ENCODE results near the gene EID3.

EID3 gene

DNA sequence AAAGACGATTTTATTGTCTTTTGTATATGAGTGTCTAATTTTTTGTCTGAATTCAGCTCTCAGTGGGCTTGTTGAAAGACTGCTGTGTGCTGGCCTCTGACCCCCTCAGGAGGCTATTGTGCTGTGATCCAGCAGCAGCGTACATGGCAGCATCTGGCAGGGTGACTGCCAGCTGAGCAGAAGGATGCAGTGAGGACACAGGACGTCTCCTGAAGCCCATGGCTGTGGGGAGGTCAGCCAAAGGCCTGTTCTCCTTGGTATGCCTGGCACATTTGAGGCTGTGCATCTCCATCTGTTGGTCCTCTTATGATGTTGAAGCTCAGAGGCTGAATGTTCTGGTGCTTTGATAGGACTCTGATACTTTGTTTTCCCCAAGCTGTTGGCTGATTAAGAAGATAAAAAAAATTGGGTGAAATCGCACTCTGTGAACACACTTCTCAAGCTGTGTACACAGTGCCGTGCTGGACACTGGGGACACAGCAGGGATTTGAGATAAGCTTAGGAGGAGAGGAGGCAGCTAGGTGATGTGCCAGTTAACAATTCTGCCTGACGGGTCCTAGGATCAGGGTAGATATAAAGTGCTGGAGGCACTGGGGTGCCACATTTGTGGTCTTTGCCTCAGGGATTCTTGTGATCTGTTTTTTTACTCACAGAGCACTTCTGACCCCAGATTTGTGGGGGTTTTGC is 37.5 kb downstream of the EID3 start:
- DNase-seq, result no peak

DNA sequence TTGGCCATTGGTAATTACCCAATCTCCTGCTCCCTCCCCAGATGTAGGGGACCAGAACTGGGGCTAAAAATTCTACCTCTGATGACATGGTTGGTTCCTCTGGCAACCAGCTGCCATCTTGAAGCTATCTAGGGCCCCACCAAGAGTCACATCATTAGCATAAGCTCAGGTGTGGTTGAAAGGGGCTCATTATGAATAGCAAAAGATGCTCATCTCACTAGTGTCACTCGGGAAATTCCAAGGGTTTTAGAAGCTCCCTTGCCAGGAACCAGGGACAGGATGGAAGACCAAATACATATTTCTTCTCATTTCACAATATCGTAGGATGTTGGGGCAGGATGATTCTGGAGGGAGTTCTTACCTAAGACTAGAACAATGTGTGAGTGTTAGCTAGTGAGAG is 38.6 kb downstream of the EID3 start:
- DNase-seq, result no peak

DNA sequence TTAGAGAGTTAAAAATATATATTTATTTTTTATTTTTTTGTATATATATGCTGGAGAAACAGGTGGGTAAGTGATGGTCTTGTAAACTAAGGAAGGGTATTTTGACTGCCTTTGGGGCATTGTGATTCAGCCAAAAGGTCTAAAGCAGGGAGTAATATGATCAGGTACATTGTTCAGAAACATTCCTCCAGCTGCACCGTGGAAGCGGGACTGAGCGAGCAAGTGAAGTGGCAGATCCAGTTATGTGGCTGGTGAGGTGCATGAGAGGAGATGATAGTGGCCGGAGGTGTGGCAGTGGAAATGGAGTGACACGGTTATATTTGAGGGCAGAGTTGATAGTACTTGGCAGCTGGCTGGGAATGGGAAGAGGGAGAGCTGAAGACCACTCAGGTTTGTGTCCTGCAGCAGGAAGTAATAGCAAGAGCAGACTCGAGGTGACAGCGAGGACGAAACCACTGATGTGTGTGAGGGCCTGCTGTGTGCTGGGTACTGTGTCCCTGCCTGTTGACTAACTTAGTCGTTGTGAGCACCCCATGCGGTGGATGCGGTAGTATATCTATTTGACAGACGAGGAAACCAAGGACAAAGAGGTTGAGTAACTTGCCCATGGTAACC is 39.2 kb downstream of the EID3 start:
- no peak for DNase-seq

DNA sequence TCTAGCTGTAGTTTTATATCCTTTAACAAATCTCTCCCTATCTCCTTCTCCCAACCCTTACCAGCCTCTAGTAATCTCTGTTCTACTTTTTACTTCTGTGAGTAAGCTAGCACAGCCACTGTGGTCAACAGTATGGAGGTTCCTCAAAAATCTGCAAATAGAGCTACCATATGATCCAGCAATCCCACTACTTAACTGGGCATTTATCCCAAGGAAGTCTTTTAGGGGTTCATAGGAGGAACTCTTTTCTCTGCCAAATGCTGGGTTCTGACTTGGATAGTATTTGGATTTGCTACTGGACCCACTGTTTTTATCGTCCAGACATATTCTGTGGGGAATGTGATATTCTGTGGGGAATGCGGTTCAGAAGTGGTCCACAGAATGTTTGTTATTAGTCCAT is 41.1 kb downstream of the EID3 start:
- no peak for DNase-seq

DNA sequence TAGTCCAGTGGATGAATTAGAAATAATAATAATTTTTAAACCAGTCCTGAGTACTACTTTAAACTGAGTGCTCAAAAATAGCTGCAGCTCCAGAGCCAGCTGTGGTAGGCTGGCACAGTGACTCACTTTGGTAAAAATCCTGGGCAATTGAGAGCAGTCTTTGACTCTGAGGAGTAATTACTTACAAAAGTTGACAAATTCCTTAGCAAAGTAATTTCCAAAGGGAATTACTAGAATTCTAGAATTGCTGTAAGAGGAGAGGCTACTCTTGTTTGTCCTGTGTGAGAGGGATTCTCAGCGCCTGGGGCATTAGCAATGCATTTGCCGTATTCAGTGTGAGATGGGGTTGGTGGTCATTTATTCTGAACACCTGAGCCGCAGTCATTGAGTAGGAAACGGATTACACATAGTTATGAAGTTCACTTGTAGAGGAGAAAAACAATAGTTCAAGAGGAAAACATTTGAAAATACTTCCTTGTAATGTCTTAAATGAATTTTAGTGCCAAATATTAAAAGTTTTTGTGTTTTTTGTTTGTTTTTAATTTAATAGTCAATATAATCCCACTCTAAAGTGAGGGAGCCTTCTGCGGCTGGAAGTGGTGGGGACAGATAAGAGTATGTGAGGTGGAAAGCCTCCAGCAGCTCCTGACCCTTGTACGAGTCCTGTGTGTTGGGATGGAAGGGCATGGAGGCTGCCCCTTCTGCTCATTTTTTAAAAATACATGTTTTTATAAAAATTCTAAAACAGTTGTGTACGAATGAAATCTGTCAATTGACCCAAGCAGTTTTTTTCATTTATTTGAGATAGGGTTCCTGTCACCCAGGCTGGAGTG is 41.9 kb downstream of the EID3 start:
- no peak for DNase-seq

DNA sequence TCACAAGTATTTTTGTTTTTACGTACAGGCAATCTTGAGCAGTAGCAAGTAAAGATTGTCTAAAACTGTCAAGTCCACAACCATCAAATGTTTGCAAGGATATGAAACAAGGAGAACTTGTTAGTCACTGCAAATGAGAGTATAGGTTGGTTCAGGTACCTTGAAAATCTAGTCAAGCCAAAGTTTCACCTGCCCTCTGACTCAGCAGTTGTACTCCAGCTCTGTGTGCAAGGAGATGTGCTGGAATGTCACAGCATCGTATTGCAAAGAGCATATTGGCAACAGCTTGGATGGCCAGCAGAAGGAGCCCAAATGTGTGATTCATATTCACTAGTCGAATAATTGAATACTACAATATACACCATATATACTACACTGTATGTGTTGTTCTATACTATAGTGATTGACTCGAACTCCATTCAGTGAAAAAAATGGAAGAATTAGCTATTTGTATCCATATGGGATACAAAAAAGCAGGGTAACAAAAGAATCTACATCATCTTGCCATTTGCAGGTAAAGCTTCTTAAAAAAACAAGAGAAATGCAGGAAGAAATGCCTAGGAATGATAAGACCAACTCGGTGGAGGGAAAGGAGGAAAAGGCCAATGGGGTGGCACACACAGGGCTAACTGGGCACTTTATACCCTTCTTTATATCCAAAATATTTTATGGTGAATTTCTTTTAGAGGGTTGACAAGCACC is 44.0 kb downstream of the EID3 start:
- no peak for DNase-seq

DNA sequence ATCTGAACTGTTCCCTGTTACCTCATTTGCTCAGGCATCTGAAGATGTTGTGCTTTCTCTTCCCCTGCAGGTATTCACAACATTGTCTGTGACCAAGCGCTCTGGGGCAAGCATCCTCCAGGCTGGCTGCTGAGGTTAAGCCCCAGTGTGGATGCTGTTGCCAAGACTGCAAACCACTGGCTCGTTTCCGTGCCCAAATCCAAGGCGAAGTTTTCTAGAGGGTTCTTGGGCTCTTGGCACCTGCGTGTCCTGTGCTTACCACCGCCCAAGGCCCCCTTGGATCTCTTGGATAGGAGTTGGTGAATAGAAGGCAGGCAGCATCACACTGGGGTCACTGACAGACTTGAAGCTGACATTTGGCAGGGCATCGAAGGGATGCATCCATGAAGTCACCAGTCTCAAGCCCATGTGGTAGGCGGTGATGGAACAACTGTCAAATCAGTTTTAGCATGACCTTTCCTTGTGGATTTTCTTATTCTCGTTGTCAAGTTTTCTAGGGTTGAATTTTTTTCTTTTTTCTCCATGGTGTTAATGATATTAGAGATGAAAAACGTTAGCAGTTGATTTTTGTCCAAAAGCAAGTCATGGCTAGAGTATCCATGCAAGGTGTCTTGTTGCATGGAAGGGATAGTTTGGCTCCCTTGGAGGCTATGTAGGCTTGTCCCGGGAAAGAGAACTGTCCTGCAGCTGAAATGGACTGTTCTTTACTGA is 44.9 kb downstream of the EID3 start:
- DNase-seq, result no peak

DNA sequence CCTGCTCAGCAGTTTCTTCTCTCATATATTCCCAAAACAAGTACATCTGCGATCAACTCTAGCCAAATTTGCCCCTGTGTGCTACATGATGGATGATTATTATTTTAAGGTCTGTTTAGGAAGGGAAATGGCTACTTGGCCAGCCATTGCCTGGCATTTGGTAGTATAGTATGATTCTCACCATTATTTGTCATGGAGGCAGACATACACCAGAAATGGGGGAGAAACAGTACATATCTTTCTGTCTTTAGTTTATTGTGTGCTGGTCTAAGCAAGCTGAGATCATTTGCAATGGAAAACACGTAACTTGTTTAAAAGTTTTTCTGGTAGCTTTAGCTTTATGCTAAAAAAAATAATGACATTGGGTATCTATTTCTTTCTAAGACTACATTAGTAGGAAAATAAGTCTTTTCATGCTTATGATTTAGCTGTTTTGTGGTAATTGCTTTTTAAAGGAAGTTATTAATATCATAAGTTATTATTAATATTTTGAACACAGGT is 45.5 kb downstream of the EID3 start:
- no peak for DNase-seq

DNA sequence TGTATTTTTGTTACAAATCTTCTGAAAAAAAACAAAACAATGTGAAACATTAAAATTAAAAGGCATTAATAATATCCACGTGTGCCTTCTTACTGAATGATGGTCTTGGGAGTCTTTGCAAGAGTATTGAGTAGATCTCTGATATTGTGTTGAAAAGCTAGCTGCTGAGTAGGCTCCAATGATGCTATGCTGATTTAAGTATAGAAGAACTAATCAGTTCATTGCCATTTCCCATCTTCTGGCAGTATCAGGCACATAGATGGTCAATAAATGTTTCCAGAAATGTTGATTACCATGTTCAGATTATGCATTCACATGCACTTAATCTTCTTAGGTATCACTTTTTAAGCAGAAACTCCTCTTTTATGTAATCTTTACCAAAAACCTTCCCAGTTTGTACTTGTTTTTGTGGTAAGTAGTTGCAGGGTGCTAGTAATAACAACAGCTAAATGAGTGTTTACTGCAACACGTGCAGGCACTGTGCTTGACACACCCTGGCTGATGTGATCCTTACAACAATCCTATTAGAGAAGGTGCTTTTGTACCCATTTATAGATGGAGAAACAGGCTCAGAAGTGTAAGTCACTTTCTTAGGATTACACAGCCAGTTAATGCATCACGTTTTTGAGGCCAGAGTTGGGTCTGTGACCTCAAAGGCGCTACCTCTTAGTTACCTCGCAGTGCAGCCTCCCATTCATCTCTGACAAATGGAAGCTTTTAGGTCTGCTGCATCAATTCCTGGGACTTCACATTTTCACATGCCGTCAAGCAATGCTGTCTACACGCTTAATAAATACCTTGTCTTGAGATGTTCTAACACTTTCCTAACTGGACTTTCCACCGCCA is 46.9 kb downstream of the EID3 start:
- no peak for DNase-seq

DNA sequence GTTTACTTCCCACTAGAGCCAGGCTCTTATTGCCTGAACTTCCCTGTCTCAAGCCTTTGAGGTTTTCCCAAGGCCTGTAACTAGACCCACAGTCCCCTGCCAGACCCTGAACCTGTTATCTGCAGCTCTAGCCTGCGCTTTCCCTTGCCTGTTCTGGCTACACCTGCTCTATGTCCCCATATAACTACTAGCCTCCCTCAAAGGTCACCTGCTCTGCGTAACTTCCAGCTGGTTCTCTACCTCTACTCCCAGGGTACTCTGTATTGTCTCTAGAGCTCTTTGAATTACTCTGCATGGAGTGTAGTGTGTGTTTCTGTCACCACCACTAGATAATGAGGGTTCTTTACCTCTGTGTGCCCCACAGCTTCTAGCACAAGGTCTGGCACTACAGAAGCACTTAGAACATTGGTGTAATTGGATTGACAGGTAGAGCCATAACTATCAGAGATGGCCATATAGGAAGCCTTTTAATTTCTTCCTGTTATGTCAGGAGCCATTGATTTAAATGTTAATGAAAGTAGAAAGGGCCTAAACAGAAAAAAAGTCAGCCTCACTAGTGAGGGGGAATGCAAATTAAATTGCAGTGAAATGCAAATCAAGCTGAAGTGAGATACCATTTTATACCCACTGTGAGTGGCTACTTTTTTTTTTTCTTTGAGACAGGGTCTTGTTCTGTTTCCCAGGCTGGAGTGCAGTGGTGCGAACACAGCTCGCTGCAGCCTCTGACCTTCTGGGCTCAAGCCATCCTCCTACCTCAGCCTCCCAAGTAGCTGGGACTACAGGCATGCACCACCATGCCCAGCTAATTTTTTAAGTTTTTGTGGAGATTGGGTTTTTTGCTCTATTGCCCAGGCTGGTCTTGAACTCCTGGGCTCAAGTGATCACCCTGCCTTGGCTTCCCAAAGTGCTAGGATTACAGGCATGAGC is 47.8 kb downstream of the EID3 start:
- no peak for DNase-seq

DNA sequence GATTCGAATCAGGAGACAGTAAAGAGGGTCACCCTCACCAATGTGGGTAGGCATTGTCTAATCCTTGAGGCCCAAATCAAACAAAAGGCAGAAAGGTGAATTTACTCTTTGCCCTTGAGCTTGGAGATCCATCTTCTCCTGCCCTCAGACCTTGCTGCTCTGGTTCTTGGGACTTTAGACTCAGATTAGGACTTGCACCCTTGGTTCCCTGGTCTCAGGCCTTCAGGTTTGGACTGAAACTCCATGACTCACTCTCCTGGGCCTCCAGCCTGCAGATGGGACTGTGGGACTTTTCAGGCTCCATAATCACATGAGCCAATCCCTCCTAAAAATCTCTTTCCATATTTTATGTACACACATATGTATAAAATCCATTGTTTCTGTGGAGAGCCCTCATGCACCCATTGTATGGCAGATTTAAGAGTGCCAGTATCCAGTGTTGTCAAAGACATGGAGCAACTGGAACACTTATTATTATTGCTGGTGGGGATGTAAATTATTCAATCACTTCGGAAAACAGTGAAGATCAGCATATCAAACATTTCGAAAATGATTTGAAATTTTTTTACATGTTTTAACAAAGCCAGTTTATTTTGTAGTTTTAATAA is 48.7 kb downstream of the EID3 start:
- DNase-seq, result no peak

DNA sequence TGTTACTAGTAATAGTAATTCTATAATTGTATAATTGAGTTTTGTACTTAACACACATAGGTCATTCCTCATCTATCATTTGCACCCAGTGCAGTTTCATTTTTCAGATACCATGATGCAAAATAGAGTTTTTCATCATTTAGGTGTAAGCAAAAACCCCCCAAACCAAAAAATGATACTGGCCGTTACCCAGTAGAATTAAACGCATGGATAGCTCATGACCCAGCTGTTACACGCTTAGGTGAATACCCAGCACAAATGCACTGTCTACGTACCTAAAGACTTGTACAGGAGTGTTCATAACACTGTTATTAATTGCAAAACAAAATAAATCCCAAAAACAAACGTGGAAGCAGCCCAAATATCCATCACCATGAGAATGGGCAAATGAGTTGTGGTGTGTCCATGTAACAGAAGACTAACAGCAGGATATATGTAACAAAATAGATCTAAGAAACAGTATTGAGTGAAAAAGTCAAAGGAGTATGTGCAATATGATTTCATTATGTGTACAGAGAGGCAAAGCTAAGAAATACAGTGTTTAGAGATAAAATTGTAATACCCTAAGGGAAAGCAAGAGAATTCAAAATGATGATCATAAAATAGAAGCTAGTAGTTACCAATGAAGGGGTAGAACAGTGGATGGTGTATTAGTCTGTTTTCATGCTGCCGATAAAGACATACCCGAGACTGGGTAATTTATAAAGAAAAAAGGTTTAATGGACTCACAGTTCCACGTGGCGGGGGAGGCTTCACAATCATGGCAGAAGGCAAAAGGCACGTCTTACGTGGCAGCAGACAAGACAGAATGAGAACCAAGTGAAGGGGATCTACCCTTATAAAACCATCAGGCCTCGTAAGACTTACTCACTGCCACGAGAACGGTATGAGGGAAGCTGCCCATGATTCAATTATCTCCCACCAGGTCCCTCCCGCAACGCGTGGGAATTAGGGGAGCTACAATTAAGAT is 49.8 kb downstream of the EID3 start:
- no peak for DNase-seq

DNA sequence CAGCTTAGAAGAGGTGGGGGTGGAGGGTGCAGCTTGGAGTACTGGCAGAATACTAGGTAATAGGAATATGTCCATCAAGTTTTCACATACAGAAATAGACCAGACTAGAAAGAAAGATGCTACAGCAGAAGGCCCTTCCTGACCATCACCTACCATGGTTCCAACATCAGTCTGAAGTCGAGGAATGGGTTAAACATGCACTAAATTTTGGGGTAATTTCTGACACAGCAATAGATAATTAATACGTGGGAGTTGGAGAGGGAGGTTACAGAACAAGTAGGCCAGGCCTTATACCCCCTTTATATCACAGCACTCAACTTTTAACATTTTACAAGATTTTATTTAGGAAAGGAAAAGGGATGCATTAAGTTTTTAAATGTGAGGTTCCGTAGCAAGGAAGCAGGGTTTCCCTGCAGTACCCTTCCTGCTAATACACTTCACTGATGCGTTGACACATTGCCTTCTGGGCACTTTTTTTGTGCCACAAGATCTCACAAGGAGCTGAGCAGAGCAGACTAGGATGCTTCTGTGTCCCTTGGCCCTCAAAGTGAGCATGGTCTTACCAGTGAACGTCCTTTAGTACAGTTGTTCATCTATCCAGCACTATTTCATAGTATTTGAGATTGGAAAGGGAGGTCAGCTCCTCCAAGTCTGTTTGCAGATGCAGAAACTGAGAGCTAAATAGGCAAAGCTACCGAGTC is 50.8 kb downstream of the EID3 start:
- DNase-seq, result no peak
